ENCODE data around the gene ITGB3. TPM values are rescaled to one million over a fixed set of nuclear protein-coding genes. Genes with fewer than 3 reads are reported as not detected.

ITGB3 gene
- total and polyA plus RNA-seq, 5 donors from 2014 or later: 0.05 to 18.4 TPM; not detected in 3

GRCh38 chr17:47305302-47305923 is 51.8 kb downstream of the ITGB3 start:
- no peaks in the 10 kb centered on the region for H3K9me3 ChIP-seq (ENCODE audit: control insufficient read depth in 2 of 2, low read length in 2 of 2)
- no peaks in the 10 kb centered on the region for H3K36me3 ChIP-seq (ENCODE audit: control insufficient read depth, insufficient read depth, low read length)
- H3K4me3 ChIP-seq (ENCODE audit: low read depth, low read length): no peak overlapping the region
- DNase-seq (peak in 1 of 3 donors; percentile 10), ATAC-seq (ENCODE audit: low read depth in 2 of 2) (peak in 1 of 2 donors; percentile 39)
- H3K27me3 Mint-ChIP-seq: no peaks in the 10 kb centered on the region
- peaks cover 3 to 22% (median 12%) of the 10 kb centered on the region in 4 donors for H3K4me1 Mint-ChIP-seq
- no peaks in the 10 kb centered on the region for H3K36me3 Mint-ChIP-seq
- peaks cover 0 to 5% (median 0%) of the 10 kb centered on the region in 7 donors for H3K9me3 Mint-ChIP-seq
- no peak overlapping the region for H3K27ac ChIP-seq (ENCODE audit: insufficient read depth, low read length, poor library complexity, severe bottlenecking)
- H3K27ac Mint-ChIP-seq: peak overlapping the region in 1 of 3 donors; percentile 4
- H3K27me3 ChIP-seq (ENCODE audit: control insufficient read depth, insufficient read depth, low read length): no peaks in the 10 kb centered on the region
- no peak overlapping the region for H3K4me3 Mint-ChIP-seq
- peaks cover 4% of the 10 kb centered on the region for H3K4me1 ChIP-seq (ENCODE audit: control insufficient read depth, insufficient read depth, low read length, poor library complexity, severe bottlenecking)

GRCh38 chr17:47310186-47310733 is 56.6 kb downstream of the ITGB3 start:
- H3K27ac ChIP-seq (ENCODE audit: insufficient read depth, low read length, poor library complexity, severe bottlenecking): no peak overlapping the region
- no peak overlapping the region for H3K4me3 Mint-ChIP-seq
- no peaks in the 10 kb centered on the region for H3K27me3 ChIP-seq (ENCODE audit: control insufficient read depth, insufficient read depth, low read length)
- peaks cover 0 to 4% (median 4%) of the 10 kb centered on the region in 4 donors for H3K4me1 Mint-ChIP-seq
- H3K9me3 Mint-ChIP-seq: no peaks in the 10 kb centered on the region
- no peaks in the 10 kb centered on the region for H3K36me3 ChIP-seq (ENCODE audit: control insufficient read depth, insufficient read depth, low read length)
- no peaks in the 10 kb centered on the region for H3K4me1 ChIP-seq (ENCODE audit: control insufficient read depth, insufficient read depth, low read length, poor library complexity, severe bottlenecking)
- no peaks in the 10 kb centered on the region for H3K27me3 Mint-ChIP-seq
- H3K9me3 ChIP-seq (ENCODE audit: control insufficient read depth in 2 of 2, low read length in 2 of 2): no peaks in the 10 kb centered on the region
- ATAC-seq (ENCODE audit: low read depth in 2 of 2) (no peak), DNase-seq (no peak)
- no peak overlapping the region for H3K27ac Mint-ChIP-seq
- H3K36me3 Mint-ChIP-seq: no peaks in the 10 kb centered on the region
- H3K4me3 ChIP-seq (ENCODE audit: low read depth, low read length): no peak overlapping the region

GRCh38 chr17:47311420-47311819 is 57.8 kb downstream of the ITGB3 start:
- Mint-ChIP-seq H3K4me3 (no peak overlapping the region), H3K4me1 (peaks cover 0 to 5% (median 0%) of the 10 kb centered on the region in 4 donors), H3K36me3 (no peaks in the 10 kb centered on the region), H3K9me3 (no peaks in the 10 kb centered on the region), H3K27me3 (no peaks in the 10 kb centered on the region), H3K27ac (no peak overlapping the region)
- Histone ChIP-seq H3K4me1 (ENCODE audit: control insufficient read depth, insufficient read depth, low read length, poor library complexity, severe bottlenecking) (no peaks in the 10 kb centered on the region), H3K36me3 (ENCODE audit: control insufficient read depth, insufficient read depth, low read length) (no peaks in the 10 kb centered on the region), H3K9me3 (ENCODE audit: control insufficient read depth in 2 of 2, low read length in 2 of 2) (no peaks in the 10 kb centered on the region), H3K4me3 (ENCODE audit: low read depth, low read length) (no peak overlapping the region), H3K27ac (ENCODE audit: insufficient read depth, low read length, poor library complexity, severe bottlenecking) (no peak overlapping the region), H3K27me3 (ENCODE audit: control insufficient read depth, insufficient read depth, low read length) (no peaks in the 10 kb centered on the region)
- DNase-seq: no peak
- no peak for ATAC-seq (ENCODE audit: low read depth in 2 of 2)

DNA sequence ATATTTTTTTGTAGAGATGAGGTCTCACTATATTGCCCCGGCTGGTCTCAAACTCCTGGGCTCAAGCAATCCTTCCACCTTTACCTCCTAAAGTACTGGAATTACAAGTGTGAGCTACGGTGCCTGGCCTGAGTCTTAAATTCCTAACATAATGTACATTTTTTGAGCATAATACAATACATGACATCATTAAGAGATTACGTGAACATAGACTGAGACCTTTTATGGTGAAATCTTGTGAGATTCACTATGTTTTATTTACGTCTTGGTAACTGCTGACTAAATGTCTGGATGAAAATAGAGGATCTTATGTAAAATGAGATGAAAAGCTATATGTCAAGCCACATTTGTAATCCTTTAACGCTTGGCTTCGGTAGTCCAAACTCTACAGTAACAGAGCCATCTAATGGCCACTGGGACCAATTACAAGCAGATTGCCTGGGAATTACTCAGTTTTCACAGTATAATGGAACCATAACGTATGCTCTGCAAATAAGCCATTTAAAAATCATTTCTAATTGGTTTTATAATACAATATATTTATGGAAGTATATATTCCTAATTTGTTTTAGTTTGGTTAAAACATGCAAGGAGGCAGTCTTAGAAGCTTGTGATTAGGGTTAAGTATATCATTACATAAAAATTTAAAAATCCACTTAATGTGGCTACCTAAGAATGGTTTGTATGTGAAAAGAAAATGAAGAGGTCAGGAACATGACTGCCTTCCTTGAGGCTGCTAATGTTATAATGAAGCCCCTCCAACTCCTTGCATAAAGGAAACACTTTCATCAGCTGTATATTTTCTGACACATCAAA is 62.0 kb downstream of the ITGB3 start:
- no peaks in the 10 kb centered on the region for H3K36me3 ChIP-seq (ENCODE audit: control insufficient read depth, insufficient read depth, low read length)
- H3K27me3 ChIP-seq (ENCODE audit: control insufficient read depth, insufficient read depth, low read length): peaks cover 4% of the 10 kb centered on the region
- H3K4me3 ChIP-seq (ENCODE audit: low read depth, low read length): no peak overlapping the region
- H3K4me3 Mint-ChIP-seq: no peak overlapping the region
- no peaks in the 10 kb centered on the region for H3K9me3 Mint-ChIP-seq
- no peaks in the 10 kb centered on the region for H3K4me1 ChIP-seq (ENCODE audit: control insufficient read depth, insufficient read depth, low read length, poor library complexity, severe bottlenecking)
- H3K27ac ChIP-seq (ENCODE audit: insufficient read depth, low read length, poor library complexity, severe bottlenecking): no peak overlapping the region
- peaks cover 0 to 8% (median 0%) of the 10 kb centered on the region in 4 donors for H3K4me1 Mint-ChIP-seq
- H3K27me3 Mint-ChIP-seq: peaks cover 13% of the 10 kb centered on the region
- peak; percentile 68 to 77 for ATAC-seq (ENCODE audit: low read depth in 2 of 2)
- H3K36me3 Mint-ChIP-seq: no peaks in the 10 kb centered on the region
- peak in 2 of 3 donors; percentile 57 to 69 for DNase-seq
- no peaks in the 10 kb centered on the region for H3K9me3 ChIP-seq (ENCODE audit: control insufficient read depth in 2 of 2, low read length in 2 of 2)
- H3K27ac Mint-ChIP-seq: no peak overlapping the region

- no peaks in the 10 kb centered on the region for H3K36me3 ChIP-seq (ENCODE audit: control insufficient read depth, insufficient read depth, low read length)
- no peak for ATAC-seq (ENCODE audit: low read depth in 2 of 2)
- Mint-ChIP-seq H3K4me1 (peaks cover 0 to 11% (median 0%) of the 10 kb centered on the region in 4 donors), H3K27me3 (peaks cover 19% of the 10 kb centered on the region), H3K9me3 (peaks cover 0 to 4% (median 0%) of the 10 kb centered on the region in 7 donors), H3K4me3 (no peak overlapping the region), H3K27ac (no peak overlapping the region), H3K36me3 (no peaks in the 10 kb centered on the region)
- H3K4me3 ChIP-seq (ENCODE audit: low read depth, low read length): no peak overlapping the region
- no peak overlapping the region for H3K27ac ChIP-seq (ENCODE audit: insufficient read depth, low read length, poor library complexity, severe bottlenecking)
- H3K27me3 ChIP-seq (ENCODE audit: control insufficient read depth, insufficient read depth, low read length): peaks cover 6% of the 10 kb centered on the region
- no peak for DNase-seq
- no peaks in the 10 kb centered on the region for H3K4me1 ChIP-seq (ENCODE audit: control insufficient read depth, insufficient read depth, low read length, poor library complexity, severe bottlenecking)
- H3K9me3 ChIP-seq (ENCODE audit: control insufficient read depth in 2 of 2, low read length in 2 of 2): no peaks in the 10 kb centered on the region
These were observed 62.7 kb downstream of the ITGB3 start for GRCh38 chr17:47316311-47316710.

DNA sequence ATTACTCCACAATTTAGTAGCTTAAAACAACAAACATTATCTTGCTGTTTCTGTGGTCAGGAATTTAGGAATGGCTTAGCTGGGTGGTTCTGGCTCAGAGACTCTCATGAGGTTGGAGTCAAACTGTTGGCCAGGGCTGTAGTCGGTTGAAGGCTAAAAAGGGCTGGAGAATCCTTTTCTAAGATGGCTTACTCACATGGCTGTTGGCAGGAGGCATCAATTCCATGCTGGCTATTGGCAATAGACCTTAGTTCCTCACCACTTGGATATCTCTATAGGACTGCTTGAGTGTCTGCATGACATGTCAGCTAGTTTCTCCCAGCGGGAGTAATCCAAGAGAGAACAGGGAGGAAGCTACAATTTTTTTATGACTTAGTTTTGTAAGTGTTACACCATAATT is 63.5 kb downstream of the ITGB3 start:
- H3K4me3 ChIP-seq (ENCODE audit: low read depth, low read length): no peak overlapping the region
- no peak overlapping the region for H3K4me3 Mint-ChIP-seq
- H3K9me3 Mint-ChIP-seq: peaks cover 0 to 5% (median 0%) of the 10 kb centered on the region in 7 donors
- DNase-seq (no peak), ATAC-seq (ENCODE audit: low read depth in 2 of 2) (no peak)
- H3K4me1 ChIP-seq (ENCODE audit: control insufficient read depth, insufficient read depth, low read length, poor library complexity, severe bottlenecking): no peaks in the 10 kb centered on the region
- no peaks in the 10 kb centered on the region for H3K36me3 ChIP-seq (ENCODE audit: control insufficient read depth, insufficient read depth, low read length)
- H3K27ac ChIP-seq (ENCODE audit: insufficient read depth, low read length, poor library complexity, severe bottlenecking): no peak overlapping the region
- no peak overlapping the region for H3K27ac Mint-ChIP-seq
- H3K27me3 Mint-ChIP-seq: peaks cover 27% of the 10 kb centered on the region
- H3K27me3 ChIP-seq (ENCODE audit: control insufficient read depth, insufficient read depth, low read length): peaks cover 6% of the 10 kb centered on the region
- no peaks in the 10 kb centered on the region for H3K36me3 Mint-ChIP-seq
- no peaks in the 10 kb centered on the region for H3K9me3 ChIP-seq (ENCODE audit: control insufficient read depth in 2 of 2, low read length in 2 of 2)
- peaks cover 0 to 12% (median 0%) of the 10 kb centered on the region in 4 donors for H3K4me1 Mint-ChIP-seq

DNA sequence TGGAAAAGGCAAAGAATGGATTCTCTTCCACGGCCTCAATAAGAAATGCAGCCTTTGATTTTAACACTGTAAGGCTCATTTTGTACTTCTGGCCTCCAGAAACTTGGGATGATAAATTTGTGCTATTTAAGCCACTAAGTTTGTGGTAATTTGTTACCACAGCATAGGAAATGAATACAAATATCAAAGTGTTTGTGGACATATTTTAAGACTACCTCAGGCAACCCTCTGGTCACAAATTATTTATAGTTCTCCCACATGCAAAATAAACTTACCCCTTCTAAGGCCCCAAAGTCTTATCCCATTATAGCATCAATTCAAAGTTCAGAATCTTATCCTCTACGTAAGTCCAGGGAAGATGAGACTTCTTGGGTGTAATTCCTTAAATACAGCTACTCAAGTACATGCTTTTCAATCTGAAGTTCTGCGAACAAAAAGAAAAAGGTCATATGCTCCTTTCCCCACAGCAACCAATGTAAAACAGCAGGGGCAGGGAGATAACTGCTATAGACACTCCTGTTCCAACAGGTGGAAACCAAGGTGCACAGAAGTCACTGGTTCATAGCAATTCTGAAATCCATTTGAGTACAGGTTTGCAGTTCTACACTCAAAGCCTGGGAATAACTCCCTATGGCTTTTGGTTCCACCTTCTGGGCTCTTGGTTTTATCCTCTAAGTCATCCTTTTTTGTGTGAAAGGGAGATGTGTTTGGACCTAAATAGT is 64.7 kb downstream of the ITGB3 start:
- peaks cover 3% of the 10 kb centered on the region for H3K4me1 ChIP-seq (ENCODE audit: control insufficient read depth, insufficient read depth, low read length, poor library complexity, severe bottlenecking)
- ATAC-seq (ENCODE audit: low read depth in 2 of 2): no peak
- Mint-ChIP-seq H3K27ac (no peak overlapping the region), H3K4me1 (peaks cover 3 to 12% (median 6%) of the 10 kb centered on the region in 4 donors), H3K36me3 (no peaks in the 10 kb centered on the region), H3K9me3 (peaks cover 0 to 5% (median 0%) of the 10 kb centered on the region in 7 donors), H3K27me3 (peaks cover 38% of the 10 kb centered on the region), H3K4me3 (no peak overlapping the region)
- no peaks in the 10 kb centered on the region for H3K36me3 ChIP-seq (ENCODE audit: control insufficient read depth, insufficient read depth, low read length)
- H3K27me3 ChIP-seq (ENCODE audit: control insufficient read depth, insufficient read depth, low read length): peaks cover 6% of the 10 kb centered on the region
- H3K9me3 ChIP-seq (ENCODE audit: control insufficient read depth in 2 of 2, low read length in 2 of 2): no peaks in the 10 kb centered on the region
- no peak overlapping the region for H3K4me3 ChIP-seq (ENCODE audit: low read depth, low read length)
- no peak overlapping the region for H3K27ac ChIP-seq (ENCODE audit: insufficient read depth, low read length, poor library complexity, severe bottlenecking)
- peak in 1 of 3 donors; percentile 8 for DNase-seq

All from CD4-positive, CD25-positive, alpha-beta regulatory T cell (primary cell).